Ishikawa (cell line): Measurements from ENCODE around the gene DNAL4.

ENCODE experiments used
- CEBPB ChIP-seq: IDR thresholded peaks from 2 replicates; pipeline ENCODE4 v1.6.1; 2012
- EP300 ChIP-seq: IDR thresholded peaks from 2 replicates; pipeline ENCODE4 v1.6.1; 2012; ENCODE audit warnings: borderline replicate concordance
- MAX ChIP-seq: IDR thresholded peaks from 2 replicates; pipeline ENCODE4 v1.6.1; 2012
- NFIC ChIP-seq: IDR thresholded peaks from 2 replicates; pipeline ENCODE4 v1.6.1; 2012
- TCF12 ChIP-seq: IDR thresholded peaks from 2 replicates; pipeline ENCODE4 v1.6.1; 2012; ENCODE audit warnings: low read depth
- TEAD4 ChIP-seq: IDR thresholded peaks from 2 replicates; pipeline ENCODE4 v1.6.1; 2012
- YY1 ChIP-seq: IDR thresholded peaks from 2 replicates; pipeline ENCODE4 v1.6.1; 2012; ENCODE audit warnings: low read depth

GRCh38 chr22:38784035-38784434, 9.9 kb downstream of the DNAL4 start:
- TF ChIP-seq NFIC (no peak), EP300 (no peak), TEAD4 (no peak), TCF12 (no peak), YY1 (no peak), CEBPB (no peak), MAX (no peak)
